Iris pigment epithelial cell (primary cell): ENCODE measurements around the gene GRIN2A.
A peak's percentile ranks its signal among the peaks of the same experiment; 100 is the strongest.

ENCODE experiments used
- DNase-seq: peaks from one replicate; pipeline ENCODE4 v3.0.0-alpha.2; 2011; ENCODE audit warnings: low read depth

GRIN2A gene

DNA sequence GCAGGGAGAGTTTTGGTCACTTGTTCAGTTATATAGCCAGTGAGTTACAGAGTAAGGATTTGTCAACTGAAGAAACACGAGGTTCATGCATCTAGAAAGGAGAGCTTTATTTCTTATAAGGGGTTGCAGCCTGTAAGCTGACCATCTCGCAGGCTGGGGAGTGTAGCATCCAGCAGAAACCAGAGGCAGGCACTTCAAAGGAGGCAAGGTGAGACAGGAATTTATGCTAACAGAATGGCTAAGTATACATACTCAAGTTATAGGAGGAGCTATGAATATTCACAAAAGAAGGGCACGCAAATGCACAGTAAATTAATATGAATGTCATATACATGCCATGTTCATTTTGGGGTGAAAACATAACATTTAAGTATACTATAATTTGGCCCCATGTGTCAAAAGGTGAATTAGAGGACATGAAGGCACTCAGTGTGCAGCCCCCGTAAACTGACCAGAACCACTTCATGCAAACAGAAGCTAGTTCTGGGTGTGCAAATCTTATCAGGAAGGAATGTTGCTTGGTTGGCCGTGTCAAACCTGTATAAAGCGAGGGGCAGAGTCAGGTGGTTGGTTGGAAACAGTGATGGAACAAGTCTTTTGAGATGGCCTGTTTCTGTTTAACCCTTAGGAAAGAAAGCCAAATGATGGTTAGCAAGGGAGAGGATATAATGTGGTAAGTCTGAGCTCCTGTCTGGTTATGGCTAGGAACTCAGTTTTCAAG, 97.0 kb downstream of the GRIN2A start:
- DNase-seq, result no peak

DNA sequence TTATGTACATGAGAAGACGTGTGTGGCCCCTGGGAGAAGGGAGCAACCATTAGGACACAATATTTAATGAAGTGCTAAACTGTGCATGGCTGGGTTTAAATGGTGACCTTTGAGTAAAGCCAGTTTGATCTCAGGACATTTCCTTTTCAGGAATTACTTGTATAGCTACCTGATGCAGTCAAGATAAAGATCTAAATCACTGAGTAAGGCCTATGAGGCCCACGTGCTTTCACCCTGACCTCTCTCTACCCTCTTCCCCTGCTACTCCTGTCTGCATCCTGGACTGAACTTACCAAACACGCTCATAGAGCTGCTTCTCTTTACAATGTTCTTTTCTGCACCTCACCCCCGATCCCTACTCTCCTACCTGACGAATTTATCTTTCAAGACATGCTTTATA, 98.9 kb downstream of the GRIN2A start:
- no peak for DNase-seq

DNA sequence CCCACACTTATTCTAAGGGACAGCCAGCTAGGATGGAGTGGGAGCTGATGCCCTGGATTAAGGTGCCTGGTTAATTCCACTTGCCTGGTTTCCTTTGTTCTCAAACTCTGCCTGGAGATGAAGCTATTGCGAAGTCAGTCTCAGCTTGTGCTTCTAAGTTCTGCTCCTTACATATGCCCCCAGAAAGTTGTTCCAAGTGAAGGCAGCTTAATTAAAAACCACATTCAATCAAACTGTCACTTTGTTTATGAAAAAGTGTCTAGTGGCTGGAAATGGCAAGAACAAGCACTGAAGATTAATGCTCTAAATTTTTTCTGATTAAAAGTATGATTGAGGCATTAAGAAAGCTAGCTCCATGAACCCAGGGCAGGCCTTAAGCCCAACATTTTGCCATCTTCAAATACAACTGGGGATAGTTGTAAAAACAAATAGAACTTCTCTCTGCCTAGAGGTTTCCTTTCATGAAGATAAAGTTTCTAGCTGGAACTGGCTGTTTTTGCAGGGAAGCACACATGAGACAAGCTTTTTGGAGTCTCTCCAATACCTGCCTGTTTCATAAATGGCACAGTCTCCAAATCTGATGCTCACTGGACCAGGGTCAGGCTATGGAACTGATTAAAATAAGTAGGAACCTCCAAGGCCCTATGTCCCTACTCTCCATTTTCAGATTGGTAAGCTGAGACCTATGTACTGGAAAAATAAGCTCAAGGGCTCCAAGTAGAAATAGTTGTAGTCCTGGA, 100.9 kb downstream of the GRIN2A start:
- DNase-seq, result no peak

- peak; percentile 32 for DNase-seq
These were observed 102.0 kb downstream of the GRIN2A start for GRCh38 chr16:10080051-10080772.

GRCh38 chr16:10078541-10078949, 103.7 kb downstream of the GRIN2A start:
- DNase-seq, result no peak

- no peak for DNase-seq
These were observed 104.4 kb downstream of the GRIN2A start for GRCh38 chr16:10077861-10078260.

DNA sequence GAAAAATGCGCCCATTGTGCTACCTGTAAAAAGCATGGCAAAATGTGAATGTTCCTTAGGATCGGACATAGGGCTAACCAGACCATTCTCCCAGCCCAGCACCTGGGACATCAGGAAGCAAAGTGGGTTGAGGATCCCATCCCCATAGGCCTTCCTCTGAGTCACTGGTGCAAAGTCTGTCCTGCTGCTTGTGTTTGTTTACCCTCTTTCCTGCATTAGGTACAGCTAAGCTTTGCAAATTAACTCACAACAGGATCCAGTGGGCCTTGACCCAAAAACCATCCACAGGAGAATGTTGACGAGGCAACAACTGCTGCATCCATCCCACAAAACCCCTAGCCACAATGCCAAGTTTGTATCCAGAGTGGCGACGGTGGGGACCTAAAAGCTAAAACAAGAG, 106.2 kb downstream of the GRIN2A start:
- no peak for DNase-seq

- DNase-seq, result no peak
These were observed 111.6 kb downstream of the GRIN2A start for GRCh38 chr16:10070591-10070990.

- no peak for DNase-seq
These were observed 112.9 kb downstream of the GRIN2A start for GRCh38 chr16:10069374-10069773.

- no peak for DNase-seq
These were observed 114.4 kb downstream of the GRIN2A start for GRCh38 chr16:10067835-10068234.

DNA sequence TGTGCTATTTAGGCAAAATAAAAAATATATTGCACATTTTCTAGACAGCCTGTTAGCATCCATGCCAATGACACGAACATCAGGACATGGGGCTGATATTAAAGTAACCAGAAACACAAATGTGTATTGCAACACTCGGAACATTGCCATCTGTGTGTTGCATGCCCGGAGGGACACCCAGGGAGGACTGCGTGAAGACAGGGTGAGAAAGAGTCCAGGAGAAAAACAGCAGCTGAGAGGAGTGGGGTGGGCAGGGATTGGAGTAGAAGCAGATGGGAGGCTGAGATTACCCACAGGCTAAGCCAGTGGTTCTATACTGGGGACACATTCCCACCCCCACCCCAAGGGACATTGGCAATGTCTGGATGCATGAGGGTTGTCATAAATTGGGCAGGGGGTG, 114.8 kb downstream of the GRIN2A start:
- no peak for DNase-seq

GRCh38 chr16:10065019-10065418, 117.2 kb downstream of the GRIN2A start:
- DNase-seq, result no peak

DNA sequence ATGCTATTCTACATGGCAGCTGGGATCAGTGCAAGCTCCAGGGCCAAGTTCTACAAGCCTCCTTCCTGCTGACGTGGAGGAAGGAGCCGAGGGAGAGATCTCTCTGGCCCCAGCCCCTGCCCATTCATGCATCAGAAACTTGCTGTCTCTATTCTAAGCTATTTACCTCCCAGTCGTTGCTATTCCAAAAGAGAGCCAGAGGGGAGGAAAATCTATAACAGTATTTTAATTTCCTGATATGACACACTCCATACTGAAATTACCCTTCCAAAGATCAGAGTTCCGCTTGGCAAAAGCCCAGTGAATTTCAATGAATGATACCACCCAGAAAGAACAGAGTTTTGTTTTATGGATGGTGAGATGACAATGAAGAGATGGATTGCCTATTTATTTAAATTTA, 133.4 kb downstream of the GRIN2A start:
- DNase-seq, result no peak

- DNase-seq, result no peak
These were observed 136.3 kb downstream of the GRIN2A start for GRCh38 chr16:10045947-10046346.

GRCh38 chr16:10045291-10045775, 136.9 kb downstream of the GRIN2A start:
- DNase-seq, result no peak

DNA sequence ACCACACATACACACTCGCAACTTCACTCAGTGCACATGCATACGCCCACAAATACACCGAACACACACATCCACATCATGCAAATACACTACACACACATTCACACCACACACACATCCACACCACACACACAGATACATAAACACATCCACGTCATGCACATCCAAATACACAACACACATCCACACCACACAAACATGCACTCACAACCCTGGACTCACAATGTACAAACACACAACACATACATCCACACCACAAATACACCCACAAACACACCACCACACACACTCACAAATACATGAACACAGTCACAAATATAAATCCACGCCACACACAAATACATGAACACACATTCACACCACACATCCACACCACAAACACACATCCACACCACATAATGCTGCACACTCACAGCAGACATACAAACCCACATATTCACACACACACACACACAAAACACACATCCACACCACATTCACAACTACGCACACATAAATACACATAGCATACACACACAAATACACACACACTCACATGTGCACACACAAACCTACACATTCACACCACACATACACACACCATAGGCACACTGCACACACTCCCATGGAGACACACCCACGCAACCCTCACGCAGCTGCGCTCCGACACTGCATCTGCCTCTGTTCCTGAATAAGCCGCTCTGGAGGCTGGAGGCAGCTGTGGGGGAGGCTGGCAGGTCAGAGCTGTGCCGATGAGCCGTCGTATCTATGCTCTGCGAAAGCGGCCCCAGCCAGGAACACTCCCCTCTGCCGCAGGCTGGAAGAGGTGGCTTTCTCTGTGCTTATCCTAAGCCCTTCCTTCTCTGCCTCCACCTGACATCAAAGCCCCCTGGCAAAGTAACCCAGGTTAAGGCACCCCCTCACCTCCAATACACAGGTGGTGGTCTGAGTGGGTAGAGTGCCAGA, 141.8 kb downstream of the GRIN2A start:
- no peak for DNase-seq

- no peak for DNase-seq
These were observed 142.8 kb downstream of the GRIN2A start for GRCh38 chr16:10039220-10040096.

DNA sequence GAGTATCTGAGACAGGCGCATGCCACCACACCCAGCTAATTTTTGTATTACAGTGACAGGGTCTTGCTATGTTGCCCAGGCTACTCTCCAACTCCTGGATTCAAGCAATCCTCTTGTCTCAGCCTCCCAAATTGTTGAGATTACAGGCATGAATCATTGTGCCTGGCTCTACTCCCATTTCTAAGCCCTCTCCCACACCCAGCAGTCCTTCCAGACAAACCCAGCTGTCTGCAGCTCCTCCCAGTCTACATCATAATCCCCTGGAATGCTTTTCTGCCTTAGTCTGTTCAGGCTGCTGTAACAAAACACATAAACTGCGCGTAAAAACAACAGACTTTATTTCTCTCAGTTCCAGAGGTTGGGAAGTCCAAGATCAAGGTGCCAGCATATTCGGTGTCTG, 144.5 kb downstream of the GRIN2A start:
- DNase-seq, result peak; percentile 7

GRCh38 chr16:10036956-10037355, 145.3 kb downstream of the GRIN2A start:
- no peak for DNase-seq

GRCh38 chr16:10033556-10033955, 148.7 kb downstream of the GRIN2A start:
- DNase-seq, result no peak

GRCh38 chr16:10031955-10032354, 150.3 kb downstream of the GRIN2A start:
- no peak for DNase-seq
